Measurements from ENCODE around the gene PHETA1.

DNA sequence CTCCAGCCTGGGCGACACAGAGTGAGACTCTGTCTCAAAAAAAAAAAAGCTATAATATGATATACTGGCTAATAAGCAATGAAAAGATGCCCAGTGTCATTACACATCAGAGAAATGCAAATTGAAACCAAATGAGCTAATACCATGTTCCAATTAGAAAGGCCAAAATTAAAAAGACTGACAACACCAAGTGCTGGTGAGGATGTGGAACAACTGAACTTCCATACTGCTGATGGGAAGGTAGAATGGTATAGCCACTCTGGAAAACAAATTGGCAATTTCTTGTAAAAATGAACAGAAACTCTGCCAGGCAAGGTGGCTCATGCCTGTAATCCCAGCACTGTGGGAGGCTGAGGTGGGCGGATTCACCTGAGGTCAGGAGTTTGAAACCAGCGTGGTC, 8.5 kb upstream of the PHETA1 start:
- TF ChIP-seq, protein P1, sequence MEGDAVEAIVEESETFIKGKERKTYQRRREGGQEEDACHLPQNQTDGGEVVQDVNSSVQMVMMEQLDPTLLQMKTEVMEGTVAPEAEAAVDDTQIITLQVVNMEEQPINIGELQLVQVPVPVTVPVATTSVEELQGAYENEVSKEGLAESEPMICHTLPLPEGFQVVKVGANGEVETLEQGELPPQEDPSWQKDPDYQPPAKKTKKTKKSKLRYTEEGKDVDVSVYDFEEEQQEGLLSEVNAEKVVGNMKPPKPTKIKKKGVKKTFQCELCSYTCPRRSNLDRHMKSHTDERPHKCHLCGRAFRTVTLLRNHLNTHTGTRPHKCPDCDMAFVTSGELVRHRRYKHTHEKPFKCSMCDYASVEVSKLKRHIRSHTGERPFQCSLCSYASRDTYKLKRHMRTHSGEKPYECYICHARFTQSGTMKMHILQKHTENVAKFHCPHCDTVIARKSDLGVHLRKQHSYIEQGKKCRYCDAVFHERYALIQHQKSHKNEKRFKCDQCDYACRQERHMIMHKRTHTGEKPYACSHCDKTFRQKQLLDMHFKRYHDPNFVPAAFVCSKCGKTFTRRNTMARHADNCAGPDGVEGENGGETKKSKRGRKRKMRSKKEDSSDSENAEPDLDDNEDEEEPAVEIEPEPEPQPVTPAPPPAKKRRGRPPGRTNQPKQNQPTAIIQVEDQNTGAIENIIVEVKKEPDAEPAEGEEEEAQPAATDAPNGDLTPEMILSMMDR (IDR thresholded peaks at IDR 0.05 in 2 of 3, conservative IDR thresholded peaks at IDR 0.05 in 1 of 3; ENCODE audit: control insufficient read depth in 2 of 3, extremely low read depth in 1 of 3, insufficient read depth in 1 of 3, low read depth in 3 of 3, low read length in 3 of 3), result no peak
- TF ChIP-seq CBFB (IDR thresholded peaks at IDR 0.05; ENCODE audit: low read depth) (no peak), FOXM1 (IDR thresholded peaks at IDR 0.05; ENCODE audit: low read depth, low read length) (no peak)
- TF ChIP-seq, protein P2, sequence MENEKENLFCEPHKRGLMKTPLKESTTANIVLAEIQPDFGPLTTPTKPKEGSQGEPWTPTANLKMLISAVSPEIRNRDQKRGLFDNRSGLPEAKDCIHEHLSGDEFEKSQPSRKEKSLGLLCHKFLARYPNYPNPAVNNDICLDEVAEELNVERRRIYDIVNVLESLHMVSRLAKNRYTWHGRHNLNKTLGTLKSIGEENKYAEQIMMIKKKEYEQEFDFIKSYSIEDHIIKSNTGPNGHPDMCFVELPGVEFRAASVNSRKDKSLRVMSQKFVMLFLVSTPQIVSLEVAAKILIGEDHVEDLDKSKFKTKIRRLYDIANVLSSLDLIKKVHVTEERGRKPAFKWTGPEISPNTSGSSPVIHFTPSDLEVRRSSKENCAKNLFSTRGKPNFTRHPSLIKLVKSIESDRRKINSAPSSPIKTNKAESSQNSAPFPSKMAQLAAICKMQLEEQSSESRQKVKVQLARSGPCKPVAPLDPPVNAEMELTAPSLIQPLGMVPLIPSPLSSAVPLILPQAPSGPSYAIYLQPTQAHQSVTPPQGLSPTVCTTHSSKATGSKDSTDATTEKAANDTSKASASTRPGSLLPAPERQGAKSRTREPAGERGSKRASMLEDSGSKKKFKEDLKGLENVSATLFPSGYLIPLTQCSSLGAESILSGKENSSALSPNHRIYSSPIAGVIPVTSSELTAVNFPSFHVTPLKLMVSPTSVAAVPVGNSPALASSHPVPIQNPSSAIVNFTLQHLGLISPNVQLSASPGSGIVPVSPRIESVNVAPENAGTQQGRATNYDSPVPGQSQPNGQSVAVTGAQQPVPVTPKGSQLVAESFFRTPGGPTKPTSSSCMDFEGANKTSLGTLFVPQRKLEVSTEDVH (IDR thresholded peaks at IDR 0.05; ENCODE audit: low read depth, partially characterized antibody), result no peak

Measured in GM12878 (cell line).